HG03457 (cell line): ENCODE data around the gene HLA-G.
"Not testable (repeated sequence)": the region's sequence is repeated elsewhere in the genome, so short reads cannot be mapped to it uniquely, and the experiment has no call there.

Experiments
- ATAC-seq: cut with Tn5 transposase; IDR thresholded peaks from one replicate; pipeline ENCODE4 v1.9.1; 2021; ENCODE audit warnings: moderate number of reproducible peaks; ENCODE audit not compliant: unreplicated experiment

HLA-G gene

DNA sequence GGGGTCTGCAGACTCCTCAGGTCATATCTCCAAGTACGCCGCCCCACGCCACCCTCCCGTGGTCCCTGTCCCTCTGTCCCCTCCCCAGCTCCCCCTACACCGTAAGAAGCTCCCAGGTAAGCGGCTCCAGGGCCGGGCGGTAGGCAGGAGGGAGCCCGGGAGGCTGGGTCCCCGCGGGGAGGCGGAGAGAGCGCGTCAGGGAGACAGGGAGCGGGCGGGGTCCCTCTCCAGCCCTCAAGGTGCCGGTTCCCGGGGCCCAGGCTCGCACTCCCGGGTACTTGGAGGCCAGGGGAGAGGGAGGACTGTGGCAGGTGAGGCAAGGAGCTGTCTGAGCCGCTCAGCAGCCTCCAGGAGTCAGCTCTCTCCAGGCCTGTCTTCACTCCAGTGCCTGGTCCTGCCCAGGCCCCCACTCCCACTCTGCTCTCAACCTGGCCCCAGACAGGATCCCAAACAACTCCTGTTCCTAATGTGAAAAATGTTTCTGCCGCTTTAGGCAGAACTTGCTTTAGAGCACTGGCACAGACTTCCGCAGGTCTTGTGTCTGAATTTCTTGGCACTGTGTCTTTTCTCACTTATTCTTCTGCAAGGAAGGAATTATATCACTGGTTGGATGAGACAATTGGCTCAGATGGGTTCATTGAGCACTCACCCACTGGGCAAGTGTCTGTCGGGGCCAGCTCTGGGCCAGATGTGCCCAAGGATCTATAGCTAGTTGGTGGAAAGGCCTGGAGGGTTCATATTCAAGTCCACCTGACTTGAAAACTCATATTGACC is 36.6 kb downstream of the HLA-G start:
- ATAC-seq: no peak

DNA sequence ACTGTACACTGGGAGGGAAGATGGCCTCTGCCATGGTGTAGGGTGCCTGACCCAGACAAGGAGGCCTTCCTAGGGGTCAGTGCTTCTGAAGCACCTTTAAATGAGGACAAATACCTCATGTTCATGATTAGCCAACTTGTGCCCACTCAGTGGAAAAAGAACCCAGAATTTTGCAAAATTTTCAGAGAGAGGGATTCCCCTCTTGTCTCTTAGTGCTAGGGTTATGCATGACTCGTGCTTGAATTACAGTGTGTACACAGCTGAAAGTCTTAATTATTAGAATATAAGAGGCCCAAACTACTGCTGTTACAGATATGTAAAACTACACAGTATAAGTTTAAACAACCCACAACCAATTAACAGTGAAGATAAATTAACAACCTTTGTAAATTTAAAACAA is 38.0 kb downstream of the HLA-G start:
- no peak for ATAC-seq

DNA sequence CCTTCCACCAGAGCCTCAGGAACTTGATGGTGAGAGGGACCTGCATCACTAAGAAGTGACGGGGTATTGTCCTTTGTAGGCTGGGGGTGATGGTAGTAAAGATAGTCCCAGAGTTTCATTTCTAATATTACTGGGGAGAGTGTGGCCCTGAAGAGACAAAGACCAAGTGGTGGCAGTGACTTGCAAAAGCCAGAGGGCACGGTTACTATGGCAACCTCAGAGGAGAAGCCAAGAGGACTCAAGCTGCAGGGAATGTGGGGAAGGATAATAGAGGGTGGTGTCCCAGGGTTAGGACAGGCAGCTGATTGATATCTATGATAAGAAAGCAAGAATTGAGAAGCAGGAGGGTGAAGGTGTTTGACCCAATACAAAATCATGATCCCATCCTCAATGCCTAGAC is 42.5 kb downstream of the HLA-G start:
- ATAC-seq: no peak

DNA sequence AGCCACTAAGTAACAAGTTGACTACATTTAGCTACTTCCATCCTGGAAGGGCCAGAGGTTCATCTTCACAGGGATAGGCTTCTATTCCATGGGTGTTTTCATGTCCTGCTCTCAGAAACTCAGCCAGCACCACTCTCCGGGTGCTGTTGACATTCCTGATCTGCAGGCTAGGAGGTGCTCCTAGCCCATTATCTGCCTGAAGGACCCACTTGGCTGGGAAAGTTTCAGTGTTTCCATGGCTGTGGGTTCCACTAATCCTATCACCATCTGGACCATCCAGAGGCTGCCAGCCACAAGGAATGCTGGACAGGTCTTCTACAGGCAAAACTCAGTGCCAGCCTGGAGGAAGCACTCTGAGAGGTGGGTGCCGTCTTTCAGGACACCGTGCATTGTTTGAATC is 45.2 kb downstream of the HLA-G start:
- ATAC-seq: no peak

DNA sequence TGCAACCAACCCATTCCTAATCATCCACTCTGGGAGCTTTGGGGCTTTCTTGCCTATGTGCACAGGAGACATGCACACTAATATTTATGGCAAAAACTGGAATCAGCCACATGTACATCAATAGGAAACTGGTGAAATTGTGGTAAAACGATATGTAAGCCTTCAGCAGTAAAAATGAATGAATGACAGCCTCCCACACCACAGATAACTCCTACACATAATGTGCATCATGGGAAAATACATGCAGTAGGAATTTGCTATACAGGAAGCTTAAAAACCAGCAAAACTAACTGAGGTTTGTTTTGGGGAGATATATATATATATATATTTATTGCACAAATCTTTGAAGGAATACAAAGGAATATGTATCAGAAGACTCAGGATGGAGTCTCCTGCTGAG is 47.6 kb downstream of the HLA-G start:
- ATAC-seq: no peak

DNA sequence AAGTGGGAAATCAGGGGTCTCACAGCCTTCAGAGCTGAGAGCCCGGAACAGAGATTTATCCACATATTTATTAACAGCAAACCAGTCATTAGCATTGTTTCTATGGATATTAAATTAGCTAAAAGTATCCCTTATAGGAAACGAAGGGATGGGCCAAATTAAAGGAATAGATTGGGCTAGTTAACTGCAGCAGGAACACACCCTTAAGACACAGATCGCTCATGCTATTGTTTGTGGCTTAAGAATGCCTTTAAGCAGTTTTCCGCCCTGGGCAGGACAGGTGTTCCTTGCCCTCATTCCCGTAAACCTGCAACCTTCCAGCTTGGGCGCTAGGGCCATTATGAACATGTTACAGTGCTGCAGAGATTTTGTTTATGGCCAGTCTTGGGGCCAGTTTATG is 48.1 kb downstream of the HLA-G start:
- ATAC-seq: not testable (repeated sequence)
